ENCODE data around the gene SPON1.

GRCh38 chr11:13963169-13963948 is 836 bp downstream of the SPON1 start:
- TF ChIP-seq CTCF (IDR thresholded peaks at IDR 0.05; ENCODE audit: low read length) (no peak), EZH2 (optimal IDR thresholded peaks at IDR 0.05; ENCODE audit: low read depth, low read length) (no peak)
